ENCODE data around the gene NKAPL.

NKAPL gene

DNA sequence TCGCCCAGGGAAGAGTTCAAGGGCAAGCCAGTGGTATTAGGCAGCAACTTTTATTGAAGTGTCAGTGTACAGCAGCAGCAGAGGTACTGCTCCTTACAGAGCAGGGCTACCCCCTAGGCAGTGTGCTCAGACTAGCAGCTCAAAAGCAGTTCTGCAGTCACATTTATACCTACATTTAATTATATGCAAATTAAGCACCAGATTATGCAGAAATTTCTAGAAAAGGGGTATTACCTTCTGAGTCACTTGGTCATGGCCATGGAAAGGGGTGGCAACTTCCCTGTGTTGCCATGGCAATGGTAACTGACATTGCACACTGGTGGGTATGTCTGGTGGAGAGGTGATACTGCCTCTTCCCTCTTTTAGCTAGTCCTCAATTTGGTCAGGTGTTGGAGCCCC, 5.0 kb upstream of the NKAPL start:
- Histone ChIP-seq H3K4me3 (ENCODE audit: low read length) (no peak overlapping the region), H3K9ac (ENCODE audit: low read length) (no peak overlapping the region), H3K36me3 (replicated peaks; ENCODE audit: low read depth, low read length) (no peaks in the 10 kb centered on the region), H3K27ac (ENCODE audit: low read length) (no peak overlapping the region), H2AFZ (ENCODE audit: low read depth, low read length) (no peak overlapping the region), H3K27me3 (ENCODE audit: low read depth, low read length) (no peaks in the 10 kb centered on the region), H3K79me2 (ENCODE audit: low read length) (no peaks in the 10 kb centered on the region), H3K9me3 (ENCODE audit: insufficient read depth, low read length) (no peaks in the 10 kb centered on the region), H4K20me1 (ENCODE audit: insufficient read depth, low read length) (no peaks in the 10 kb centered on the region), H3K4me2 (ENCODE audit: low read length) (no peak overlapping the region), H3K4me1 (ENCODE audit: low read length) (peaks cover 5% of the 10 kb centered on the region; the same call in 1 of the 2 replicates)
- TF ChIP-seq CTCF (IDR thresholded peaks at IDR 0.05; ENCODE audit: low read depth, low read length) (no peak), EZH2phosphoT487 (IDR thresholded peaks at IDR 0.05; ENCODE audit: low read depth) (no peak)

DNA sequence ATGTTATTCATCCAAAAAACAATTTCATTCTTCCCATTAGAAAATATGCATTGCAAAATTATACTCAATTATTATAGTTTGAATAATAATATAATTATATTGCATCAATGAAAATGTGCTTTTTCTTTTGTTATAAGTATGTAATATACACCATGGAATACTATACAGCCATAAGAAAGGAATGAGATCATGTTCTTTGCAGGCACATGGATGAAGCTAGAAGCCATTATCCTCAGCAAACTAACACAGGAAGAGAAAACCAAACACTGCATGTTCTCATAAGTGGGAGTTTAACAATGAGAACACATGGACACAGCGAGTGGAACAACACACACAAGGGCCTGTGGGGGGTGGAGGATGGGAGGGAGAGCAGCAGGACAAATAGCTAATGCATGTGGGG, 2.1 kb upstream of the NKAPL start:
- H4K20me1 ChIP-seq (ENCODE audit: insufficient read depth, low read length) = no peaks in the 10 kb centered on the region
- H2AFZ ChIP-seq (ENCODE audit: low read depth, low read length) = no peak overlapping the region
- no peak overlapping the region for H3K4me3 ChIP-seq (ENCODE audit: low read length)
- no peaks in the 10 kb centered on the region for H3K79me2 ChIP-seq (ENCODE audit: low read length)
- H3K27ac ChIP-seq (ENCODE audit: low read length) = no peak overlapping the region
- H3K27me3 ChIP-seq (ENCODE audit: low read depth, low read length) = no peaks in the 10 kb centered on the region
- no peak overlapping the region for H3K9ac ChIP-seq (ENCODE audit: low read length)
- H3K4me2 ChIP-seq (ENCODE audit: low read length) = no peak overlapping the region
- TF ChIP-seq EZH2phosphoT487 (IDR thresholded peaks at IDR 0.05; ENCODE audit: low read depth) (no peak), CTCF (IDR thresholded peaks at IDR 0.05; ENCODE audit: low read depth, low read length) (no peak)
- peaks cover 5% of the 10 kb centered on the region; the same call in 1 of the 2 replicates for H3K4me1 ChIP-seq (ENCODE audit: low read length)
- H3K9me3 ChIP-seq (ENCODE audit: insufficient read depth, low read length) = no peaks in the 10 kb centered on the region
- H3K36me3 ChIP-seq (replicated peaks; ENCODE audit: low read depth, low read length) = no peaks in the 10 kb centered on the region

DNA sequence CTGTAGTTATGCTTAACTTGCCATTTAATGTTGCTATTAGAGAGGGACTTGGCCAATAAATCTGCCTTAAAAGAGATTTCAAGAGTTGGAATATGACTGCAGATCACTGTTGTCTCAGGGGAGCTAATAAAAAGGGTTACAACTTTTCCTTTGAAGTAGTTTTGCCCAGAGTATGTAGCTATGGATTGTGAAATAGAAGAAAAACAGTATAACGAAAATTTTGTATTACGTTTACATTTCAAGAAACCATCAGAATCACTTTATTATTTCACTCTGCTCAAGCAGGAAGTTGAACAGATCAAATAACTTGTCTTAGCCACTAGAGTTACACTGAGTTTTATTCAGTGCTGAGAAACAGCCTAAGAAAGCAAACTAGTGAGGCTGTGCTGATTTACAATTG, 4.8 kb downstream of the NKAPL start:
- Histone ChIP-seq H3K4me2 (ENCODE audit: low read length) (no peak overlapping the region), H3K79me2 (ENCODE audit: low read length) (peaks cover 12% of the 10 kb centered on the region), H3K4me1 (ENCODE audit: low read length) (peaks cover 10% of the 10 kb centered on the region), H3K9ac (ENCODE audit: low read length) (no peak overlapping the region), H3K36me3 (replicated peaks; ENCODE audit: low read depth, low read length) (no peaks in the 10 kb centered on the region), H4K20me1 (ENCODE audit: insufficient read depth, low read length) (no peaks in the 10 kb centered on the region), H2AFZ (ENCODE audit: low read depth, low read length) (no peak overlapping the region; the same call in 1 of the 2 replicates), H3K27ac (ENCODE audit: low read length) (no peak overlapping the region), H3K27me3 (ENCODE audit: low read depth, low read length) (no peaks in the 10 kb centered on the region), H3K9me3 (ENCODE audit: insufficient read depth, low read length) (no peaks in the 10 kb centered on the region), H3K4me3 (ENCODE audit: low read length) (no peak overlapping the region)
- TF ChIP-seq EZH2phosphoT487 (IDR thresholded peaks at IDR 0.05; ENCODE audit: low read depth) (no peak), CTCF (IDR thresholded peaks at IDR 0.05; ENCODE audit: low read depth, low read length) (no peak)

DNA sequence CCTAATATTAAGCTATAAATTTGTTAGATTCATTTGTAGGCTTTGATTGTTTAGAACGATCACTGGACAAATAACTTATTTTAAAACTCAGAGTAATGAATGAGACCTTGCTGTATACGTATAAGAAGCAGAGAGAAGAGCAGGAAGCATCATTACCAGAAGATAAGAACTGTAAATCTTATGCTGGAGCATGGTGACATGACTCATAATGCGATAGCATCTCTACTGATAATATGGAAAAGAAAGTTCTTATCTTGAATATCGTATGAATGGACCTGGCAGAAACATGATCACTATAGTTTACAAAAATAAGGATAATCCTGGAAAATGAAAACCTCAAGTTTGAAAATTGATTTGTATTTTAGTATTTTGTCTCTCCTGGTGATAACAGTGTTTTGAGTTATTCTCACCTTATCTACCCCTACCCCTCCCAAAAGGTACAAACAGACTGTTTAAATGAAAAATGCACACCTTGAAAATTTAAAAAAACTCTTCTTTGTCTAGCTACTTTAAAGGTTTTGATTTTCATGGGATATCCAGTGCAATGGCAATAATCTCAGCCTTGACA, 5.8 kb downstream of the NKAPL start:
- H3K4me3 ChIP-seq (ENCODE audit: low read length) = no peak overlapping the region
- H3K27me3 ChIP-seq (ENCODE audit: low read depth, low read length) = no peaks in the 10 kb centered on the region
- H3K9me3 ChIP-seq (ENCODE audit: insufficient read depth, low read length) = no peaks in the 10 kb centered on the region
- no peak overlapping the region for H3K9ac ChIP-seq (ENCODE audit: low read length)
- peaks cover 12% of the 10 kb centered on the region for H3K79me2 ChIP-seq (ENCODE audit: low read length)
- H4K20me1 ChIP-seq (ENCODE audit: insufficient read depth, low read length) = no peaks in the 10 kb centered on the region
- no peak overlapping the region for H3K27ac ChIP-seq (ENCODE audit: low read length)
- no peak for TF ChIP-seq CTCF (IDR thresholded peaks at IDR 0.05; ENCODE audit: low read depth, low read length)
- no peak for TF ChIP-seq EZH2phosphoT487 (IDR thresholded peaks at IDR 0.05; ENCODE audit: low read depth)
- H3K36me3 ChIP-seq (replicated peaks; ENCODE audit: low read depth, low read length) = no peaks in the 10 kb centered on the region
- H3K4me1 ChIP-seq (ENCODE audit: low read length) = peaks cover 10% of the 10 kb centered on the region
- H3K4me2 ChIP-seq (ENCODE audit: low read length) = no peak overlapping the region
- no peak overlapping the region for H2AFZ ChIP-seq (ENCODE audit: low read depth, low read length)
